ENCODE results near the gene FIGN.

The FIGN gene

GRCh38 chr2:163736433-163737189 is 803 bp upstream of the FIGN start:
- no peak for DNase-seq

- no peak for DNase-seq
These were observed 725 bp downstream of the FIGN start for GRCh38 chr2:163734881-163735684.

DNA sequence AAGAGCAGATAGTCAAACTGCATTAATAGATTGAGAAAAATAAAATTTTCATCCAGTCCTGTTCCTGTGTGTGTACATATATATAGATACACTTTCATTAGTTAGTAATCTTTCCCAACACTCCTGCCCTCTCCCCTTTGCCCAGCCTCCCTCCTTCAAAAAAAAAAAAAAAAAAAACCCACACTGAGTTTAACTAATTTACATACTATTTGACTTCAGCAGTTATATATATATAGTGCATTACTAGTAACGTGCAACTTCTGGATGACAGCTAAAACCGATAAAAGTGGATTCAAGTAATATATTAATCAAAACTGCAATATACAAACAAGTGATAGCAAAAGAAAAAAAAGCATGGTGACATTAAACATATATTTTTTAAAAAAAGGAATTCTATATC is 1.4 kb downstream of the FIGN start:
- DNase-seq = no peak

DNA sequence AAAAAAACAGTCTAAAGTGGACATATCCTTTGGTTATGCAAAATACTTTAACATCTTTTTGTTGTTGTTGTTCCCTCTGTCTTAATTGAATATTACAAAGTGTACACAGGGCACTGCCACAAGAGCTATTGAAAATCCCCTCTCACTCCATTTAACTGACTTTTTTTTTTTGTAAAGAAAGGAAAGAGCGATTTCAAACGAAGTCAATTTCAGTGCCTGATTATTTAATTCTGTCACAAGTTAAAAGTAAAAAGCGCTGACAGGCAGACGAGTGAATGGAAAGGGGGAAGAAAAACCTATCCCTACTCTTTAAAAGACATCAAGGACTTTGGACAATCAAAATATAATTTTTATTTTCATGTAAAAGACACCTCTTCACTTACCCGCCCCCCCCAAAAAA is 1.9 kb downstream of the FIGN start:
- no peak for DNase-seq

- DNase-seq = no peak
These were observed 2.4 kb downstream of the FIGN start for GRCh38 chr2:163733301-163733938.

- no peak for DNase-seq
These were observed 3.1 kb downstream of the FIGN start for GRCh38 chr2:163732727-163733126.

GRCh38 chr2:163731735-163732134 is 4.1 kb downstream of the FIGN start:
- DNase-seq = no peak

DNA sequence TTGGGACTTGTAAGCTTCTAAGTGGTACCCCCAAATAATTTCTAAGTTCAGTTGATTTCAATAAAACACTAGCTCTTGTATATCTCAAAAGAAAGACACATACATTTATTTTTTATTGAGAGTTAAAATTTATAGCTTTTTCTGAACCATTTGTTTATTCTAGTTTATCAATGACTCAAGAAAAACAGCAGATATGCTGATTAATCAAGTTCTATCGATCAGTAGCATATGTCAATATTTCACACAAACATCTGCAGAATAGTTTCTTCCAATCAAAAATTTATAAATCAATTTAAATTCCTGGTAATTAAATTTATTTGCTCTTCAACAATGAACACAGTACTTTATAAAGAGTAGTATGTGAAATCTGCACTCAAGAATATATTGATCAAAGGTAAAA is 5.3 kb downstream of the FIGN start:
- no peak for DNase-seq

DNA sequence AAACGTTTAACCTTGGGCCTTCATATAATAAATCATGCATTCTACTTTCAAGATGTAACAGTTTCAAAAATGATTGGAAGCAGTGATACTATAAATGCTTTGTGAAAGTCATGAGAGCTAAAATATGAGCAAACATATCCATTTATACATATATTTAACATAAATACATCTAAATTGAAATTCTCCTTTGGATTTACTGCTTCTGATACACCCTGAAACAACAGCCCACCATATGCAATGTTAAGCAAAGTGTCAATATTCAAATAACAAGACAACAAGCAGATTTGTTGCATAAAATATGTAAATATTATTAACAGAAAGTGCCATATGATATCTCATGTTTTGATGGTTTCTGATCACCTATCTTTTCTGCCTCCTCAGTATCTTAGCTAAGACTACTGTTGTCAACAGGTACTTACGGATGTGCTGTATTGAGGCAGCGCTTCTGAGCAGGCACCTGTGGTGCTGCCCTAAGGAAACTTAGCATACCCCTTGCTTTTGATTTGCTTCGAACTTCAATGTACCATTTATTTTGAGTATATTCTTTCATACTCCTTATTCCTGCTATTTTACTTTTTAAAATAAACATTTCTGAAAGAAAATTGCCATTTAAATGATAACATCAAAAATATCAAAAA is 6.1 kb downstream of the FIGN start:
- DNase-seq = no peak

- no peak for DNase-seq
These were observed 11.9 kb downstream of the FIGN start for GRCh38 chr2:163723881-163724280.

DNA sequence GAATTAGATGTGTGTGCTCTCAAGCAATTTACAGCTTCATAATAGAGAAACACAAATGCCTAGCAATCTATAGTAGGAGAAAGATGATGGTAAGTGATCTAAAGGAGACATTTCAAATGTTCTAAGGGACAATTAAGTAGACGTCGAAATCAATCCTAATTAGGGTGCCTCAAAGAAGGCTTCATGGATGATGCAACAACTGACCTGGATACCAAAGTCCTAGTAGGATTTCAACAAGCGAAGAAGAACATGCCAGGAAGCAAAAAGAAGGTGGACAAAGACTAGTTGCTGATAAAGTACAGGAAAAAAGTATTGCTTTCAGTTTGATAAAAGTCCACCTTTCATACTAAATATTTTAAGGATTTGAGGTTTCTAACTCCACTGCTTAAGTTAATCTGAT is 12.5 kb downstream of the FIGN start:
- no peak for DNase-seq

GRCh38 chr2:163719331-163719730 is 16.5 kb downstream of the FIGN start:
- DNase-seq = no peak

GRCh38 chr2:163717993-163718680 is 17.7 kb downstream of the FIGN start:
- DNase-seq = no peak

DNA sequence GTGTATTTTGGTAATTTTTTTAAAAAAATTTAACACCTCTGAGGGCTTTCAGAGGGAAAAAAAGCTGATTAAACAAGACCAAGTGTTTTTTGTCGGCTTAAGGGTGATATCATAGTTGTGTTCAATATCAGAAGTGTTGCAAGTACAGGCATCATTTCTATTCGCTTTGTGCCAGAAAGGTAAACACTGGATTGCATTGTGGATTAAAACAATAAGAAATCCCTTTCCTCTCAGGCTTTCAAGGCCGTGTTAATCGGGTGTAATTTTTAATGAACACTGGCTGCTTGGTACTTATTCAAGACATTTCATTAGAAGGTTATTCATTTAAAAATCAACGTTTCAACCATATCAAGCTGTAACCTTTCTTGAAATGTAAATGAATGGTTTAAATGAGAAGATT is 18.3 kb downstream of the FIGN start:
- DNase-seq = no peak

DNA sequence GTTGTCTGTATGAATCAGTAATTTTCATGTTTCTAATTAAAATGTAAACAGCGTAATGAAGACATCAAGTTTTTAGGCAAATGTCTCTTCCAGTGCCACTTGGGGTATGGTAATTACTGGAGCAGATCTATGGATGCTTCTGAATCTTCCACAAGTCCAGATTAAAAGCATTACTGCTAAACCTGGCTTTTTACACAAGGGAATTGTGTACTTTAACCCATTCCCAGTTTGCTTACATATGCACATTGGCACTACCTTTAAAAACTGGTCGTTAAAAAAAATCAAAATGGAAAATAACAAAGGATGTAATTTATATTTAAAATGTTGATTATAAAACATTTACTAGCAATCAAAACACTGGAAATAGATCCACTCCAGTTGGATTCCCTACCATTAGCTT is 19.7 kb downstream of the FIGN start:
- no peak for DNase-seq

- no peak for DNase-seq
These were observed 20.1 kb downstream of the FIGN start for GRCh38 chr2:163715668-163716067.

GRCh38 chr2:163715199-163715598 is 20.6 kb downstream of the FIGN start:
- DNase-seq = no peak

DNA sequence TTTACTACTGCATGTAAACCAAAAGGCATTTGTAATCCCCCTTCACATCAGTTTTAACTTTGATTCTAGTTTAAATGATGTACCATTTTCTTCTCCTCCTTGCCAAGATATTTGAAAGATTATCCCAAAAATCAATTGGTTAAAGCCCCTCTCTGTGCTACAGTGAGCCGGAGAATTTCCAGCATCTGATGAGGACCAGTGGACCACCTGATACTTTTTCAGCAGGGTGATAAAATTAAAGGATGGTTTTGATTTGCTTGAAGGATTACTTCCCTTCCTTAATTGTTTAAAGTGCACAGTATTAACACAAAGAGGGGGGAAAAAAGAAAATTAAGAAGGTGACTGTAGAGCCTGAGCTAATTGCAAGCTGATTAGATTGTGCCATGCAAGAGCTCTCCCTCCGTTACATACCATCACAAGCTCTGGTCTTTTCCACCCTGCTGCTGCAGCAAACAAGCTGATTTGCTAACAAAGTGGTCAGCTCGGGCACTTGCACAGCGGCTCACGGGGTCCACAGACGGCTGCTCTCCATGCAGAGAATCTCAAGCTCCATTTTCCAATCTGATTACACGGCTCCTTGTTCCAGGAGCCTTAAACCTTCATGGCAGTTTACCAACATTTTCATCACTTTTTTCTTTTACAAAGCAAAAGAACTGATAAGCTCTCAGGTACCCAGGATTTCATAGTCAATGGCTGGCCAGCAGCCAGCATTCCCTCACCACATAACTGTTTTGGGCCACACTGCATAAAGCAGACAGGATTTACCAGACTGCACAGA is 22.1 kb downstream of the FIGN start:
- no peak for DNase-seq

GRCh38 chr2:163711699-163712098 is 24.1 kb downstream of the FIGN start:
- DNase-seq = no peak

GRCh38 chr2:163711258-163711657 is 24.6 kb downstream of the FIGN start:
- no peak for DNase-seq

GRCh38 chr2:163709270-163709669 is 26.5 kb downstream of the FIGN start:
- no peak for DNase-seq

GRCh38 chr2:163708265-163708664 is 27.5 kb downstream of the FIGN start:
- no peak for DNase-seq

Data from NCI-H510A (cell line).